ENCODE measurements around the gene FNDC7. TPM values are rescaled to one million over a fixed set of nuclear protein-coding genes. Genes with fewer than 3 reads are reported as not detected.
"Not testable (repeated sequence)": the region's sequence is repeated elsewhere in the genome, so short reads cannot be mapped to it uniquely, and the experiment has no call there.

Gene FNDC7
- total RNA-seq, 1 experiment from 2014 or later: not detected

DNA sequence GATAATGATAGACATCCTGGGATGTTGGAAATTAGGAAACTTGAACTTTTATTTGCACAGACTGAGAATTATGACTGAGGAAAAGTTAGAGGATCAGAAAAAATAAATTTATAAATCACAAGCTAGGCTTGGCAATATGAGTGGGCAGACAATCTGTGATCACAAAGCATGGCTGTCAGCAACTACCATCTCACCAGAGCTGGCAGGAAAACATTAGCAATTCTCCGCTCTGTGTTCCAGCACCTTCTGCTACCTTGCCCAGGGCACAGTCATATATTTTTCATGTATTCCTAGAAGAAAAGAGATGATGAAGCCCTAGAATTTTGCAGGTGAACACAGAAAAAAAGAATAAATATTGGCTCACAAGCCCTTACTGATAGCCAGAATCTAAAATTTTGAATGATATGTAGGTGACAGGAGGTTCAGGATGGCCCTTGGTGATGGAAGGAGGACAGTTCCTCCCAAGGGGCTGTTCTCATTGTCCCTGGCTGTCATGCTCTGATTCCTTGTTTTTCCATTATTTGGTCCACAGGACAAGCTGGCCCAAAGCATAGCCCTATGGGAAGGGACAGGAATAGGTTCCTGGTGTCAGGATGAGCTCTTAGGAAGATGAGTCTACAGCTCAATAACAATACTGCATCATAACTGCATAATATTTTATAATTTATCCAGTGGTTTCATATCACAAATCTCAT, 21.6 kb downstream of the FNDC7 start:
- DNase-seq (ENCODE audit: low read depth): no peak

- no peak for DNase-seq (ENCODE audit: low read depth)
These were observed 29.5 kb downstream of the FNDC7 start for GRCh38 chr1:108742253-108742652.

DNA sequence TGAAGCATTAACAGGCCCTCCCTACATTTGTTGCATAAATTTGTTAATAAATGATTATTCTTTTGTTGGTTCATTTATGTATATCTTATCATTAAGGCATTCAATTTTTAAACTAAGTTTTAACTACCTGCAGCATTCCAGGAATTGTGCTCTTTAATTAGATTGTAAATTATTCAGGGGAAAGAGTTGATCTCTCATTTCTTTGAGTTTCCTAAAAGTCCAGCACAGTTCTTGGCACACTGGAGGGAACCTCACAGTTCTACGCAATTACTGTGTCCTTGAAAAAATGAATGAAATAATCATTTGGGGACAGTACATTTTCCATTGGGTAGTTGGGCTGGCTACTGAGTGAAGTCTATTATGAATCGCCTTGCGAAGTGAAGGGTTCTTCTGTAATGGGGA, 33.3 kb downstream of the FNDC7 start:
- DNase-seq (ENCODE audit: low read depth): no peak

DNA sequence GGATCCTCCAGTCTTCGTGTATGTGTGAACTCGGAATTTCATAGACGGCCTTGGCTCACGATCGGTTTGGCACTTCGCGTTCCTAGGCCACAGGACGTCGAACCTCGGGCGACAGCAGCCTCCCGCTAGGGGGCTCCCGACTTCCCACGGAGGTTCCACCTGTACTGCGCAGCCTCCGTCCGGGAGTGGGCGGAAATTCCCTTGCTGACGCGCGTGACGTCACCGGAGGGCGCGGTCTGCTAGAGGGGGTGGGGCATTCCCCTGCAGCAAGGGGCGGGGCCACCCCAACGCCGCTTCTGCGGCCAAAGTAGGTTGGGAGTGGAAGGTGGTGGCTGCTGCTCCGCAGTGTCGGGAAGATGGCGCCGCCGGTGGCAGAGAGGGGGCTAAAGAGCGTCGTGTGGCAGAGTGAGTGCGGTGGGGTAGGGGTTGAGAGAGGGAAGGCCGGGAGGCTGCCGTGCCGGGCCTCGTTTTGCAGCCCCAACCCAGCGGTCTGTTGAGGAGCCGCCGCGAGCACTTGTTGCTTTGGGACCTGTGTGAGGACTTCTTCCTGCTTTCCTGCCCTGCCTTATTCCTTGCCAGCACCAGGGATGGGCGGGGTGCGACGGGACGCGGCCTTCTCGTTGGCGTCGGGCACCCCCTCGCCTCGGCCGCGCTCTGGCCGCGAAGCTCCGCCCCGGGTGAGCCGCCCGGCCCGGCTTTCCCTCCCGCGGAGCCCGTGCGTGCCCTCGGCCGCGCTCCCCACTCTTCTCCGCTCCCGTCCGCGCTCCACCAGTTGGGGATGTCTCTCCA, 33.9 kb downstream of the FNDC7 start, which contains the start of gene STXBP3:
Gene STXBP3 (plus strand): TSS at position 293 of the 789 bp plus-strand sequence. CDS start 64 bp downstream, at position 357.
- DNase-seq (ENCODE audit: low read depth): peak; percentile 96

DNA sequence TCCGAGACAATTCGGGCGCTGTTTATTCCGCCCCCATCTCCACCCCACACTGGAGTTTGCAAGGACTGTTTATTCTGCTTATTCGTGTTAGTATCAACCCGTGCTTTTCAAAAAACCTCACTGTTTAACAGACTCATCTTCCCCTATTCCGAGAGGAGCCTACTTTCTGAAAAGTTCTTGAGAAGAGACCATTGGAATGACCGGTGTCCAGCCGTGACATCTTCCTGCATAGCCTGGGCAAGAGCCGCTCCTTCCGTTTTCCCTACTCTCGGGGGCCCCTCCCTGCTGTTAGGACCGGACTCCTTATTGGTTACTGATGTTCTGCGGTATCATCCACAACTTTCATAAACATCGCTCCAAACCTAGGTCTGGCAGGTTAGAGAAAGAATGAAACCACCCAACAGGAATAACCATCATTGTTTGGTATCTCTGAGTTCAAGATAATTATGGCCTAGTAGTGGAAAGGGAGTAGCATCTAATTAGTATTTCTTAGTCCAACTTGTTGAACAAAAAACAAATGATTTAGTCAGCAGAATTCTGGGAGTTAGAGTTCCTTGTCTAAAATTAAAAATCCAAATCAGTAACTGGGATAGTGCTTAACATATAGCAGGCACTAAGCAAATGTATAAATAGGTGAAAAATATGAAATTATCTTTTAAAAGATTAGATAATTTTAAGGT, 34.6 kb downstream of the FNDC7 start:
- DNase-seq (ENCODE audit: low read depth): peak; percentile 83

- no peak for DNase-seq (ENCODE audit: low read depth)
These were observed 35.2 kb downstream of the FNDC7 start for GRCh38 chr1:108747898-108748297.

DNA sequence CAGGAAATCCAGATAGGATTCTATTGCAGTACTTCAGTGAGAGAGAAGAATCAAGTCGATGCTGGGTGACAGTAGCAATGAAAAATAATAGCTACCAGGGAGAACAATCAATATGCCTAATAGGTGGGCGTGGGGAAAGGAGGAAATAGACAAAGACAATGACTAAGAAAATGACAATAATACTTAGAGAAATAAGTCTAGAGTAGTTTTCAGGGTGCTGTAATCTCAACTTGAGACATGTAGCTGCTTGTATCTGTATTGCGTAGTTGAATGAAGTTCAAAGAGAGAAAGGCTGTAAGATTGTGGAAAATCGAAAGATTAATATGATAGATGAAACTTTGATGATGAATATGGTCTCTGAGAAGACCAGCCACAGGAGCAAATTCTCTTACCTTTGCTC, 36.4 kb downstream of the FNDC7 start:
- DNase-seq (ENCODE audit: low read depth): no peak

- no peak for DNase-seq (ENCODE audit: low read depth)
These were observed 37.9 kb downstream of the FNDC7 start for GRCh38 chr1:108750476-108751181.

- no peak for DNase-seq (ENCODE audit: low read depth)
These were observed 40.7 kb downstream of the FNDC7 start for GRCh38 chr1:108753363-108753762.

DNA sequence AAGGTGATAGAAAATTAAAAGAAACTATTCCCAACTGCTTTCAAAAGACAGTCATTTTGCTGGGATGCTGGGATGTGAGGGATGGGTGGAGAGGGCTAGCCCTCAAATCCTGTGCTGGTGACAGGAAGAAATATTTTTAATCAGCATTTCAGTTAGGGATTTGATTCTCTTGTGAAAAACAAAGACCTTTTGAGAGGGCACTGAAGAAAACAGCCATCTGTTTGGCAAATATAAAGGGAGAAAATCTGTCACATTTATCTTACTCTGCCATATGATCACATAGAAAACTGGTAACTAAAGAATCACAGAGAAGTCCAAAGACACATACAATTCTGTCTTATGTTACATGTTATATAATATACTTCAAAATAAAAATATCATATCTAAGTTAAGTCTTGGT, 46.1 kb downstream of the FNDC7 start:
- DNase-seq (ENCODE audit: low read depth): no peak

- DNase-seq (ENCODE audit: low read depth): no peak
These were observed 54.4 kb downstream of the FNDC7 start for GRCh38 chr1:108767115-108767514.

DNA sequence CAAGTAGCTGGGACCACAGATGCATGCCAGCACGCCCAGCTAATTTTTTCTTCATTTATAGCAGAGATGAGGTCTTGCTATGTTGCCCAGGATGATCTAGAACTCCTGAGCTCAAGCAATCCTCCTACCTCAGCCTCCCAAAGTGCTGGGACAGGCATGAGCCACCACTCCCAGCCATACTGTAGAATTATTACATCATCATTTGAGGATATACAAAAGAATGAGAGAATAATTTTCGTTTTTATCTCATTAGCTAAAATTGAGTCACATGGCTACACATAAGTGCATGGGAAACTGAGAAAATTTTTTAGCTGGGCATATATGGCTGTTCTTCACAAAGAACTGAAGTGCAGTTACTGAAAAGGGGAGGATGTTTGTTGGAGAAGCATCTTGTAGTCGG, 55.0 kb downstream of the FNDC7 start:
- DNase-seq (ENCODE audit: low read depth): no peak

DNA sequence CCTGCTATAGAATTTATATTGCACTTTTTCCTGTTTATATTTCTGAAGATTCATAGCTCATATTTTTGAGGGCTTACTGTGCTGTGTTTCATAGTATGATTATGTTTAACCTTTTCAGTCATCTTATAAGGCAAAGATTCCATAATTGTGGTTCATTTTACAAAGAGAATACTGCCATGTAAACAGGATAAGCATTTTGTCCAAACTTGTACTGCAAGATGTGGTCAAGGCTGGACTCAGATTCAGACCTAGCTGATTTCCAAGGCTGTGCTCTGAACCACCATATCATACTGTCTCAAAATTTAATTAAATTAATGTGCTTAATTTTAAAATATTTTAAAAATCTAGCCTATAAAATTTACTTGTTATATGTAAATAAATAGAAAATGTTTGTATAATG, 65.1 kb downstream of the FNDC7 start:
- no peak for DNase-seq (ENCODE audit: low read depth)

DNA sequence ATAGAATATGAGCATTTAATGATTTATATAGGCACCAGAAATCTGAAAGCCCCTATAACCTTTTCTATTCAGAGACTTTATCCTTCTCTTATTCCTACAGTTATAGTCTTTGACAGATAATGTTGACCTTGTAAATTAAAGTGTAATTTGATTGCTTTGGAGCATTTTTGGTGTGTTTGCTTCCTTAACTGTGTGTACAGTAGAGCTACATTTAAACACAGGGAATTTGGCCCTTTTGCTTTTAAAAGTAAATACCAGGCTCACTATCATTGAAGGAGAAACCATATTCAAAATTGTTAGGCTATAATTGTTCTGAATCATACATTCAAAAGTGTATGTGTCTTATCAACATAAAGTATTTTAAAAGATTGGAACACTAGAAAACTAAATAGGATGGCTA, 66.7 kb downstream of the FNDC7 start:
- no peak for DNase-seq (ENCODE audit: low read depth)

GRCh38 chr1:108780937-108781574, 68.3 kb downstream of the FNDC7 start:
- no peak for DNase-seq (ENCODE audit: low read depth)

GRCh38 chr1:108781575-108781944, 68.9 kb downstream of the FNDC7 start:
- not testable (repeated sequence) for DNase-seq (ENCODE audit: low read depth)

DNA sequence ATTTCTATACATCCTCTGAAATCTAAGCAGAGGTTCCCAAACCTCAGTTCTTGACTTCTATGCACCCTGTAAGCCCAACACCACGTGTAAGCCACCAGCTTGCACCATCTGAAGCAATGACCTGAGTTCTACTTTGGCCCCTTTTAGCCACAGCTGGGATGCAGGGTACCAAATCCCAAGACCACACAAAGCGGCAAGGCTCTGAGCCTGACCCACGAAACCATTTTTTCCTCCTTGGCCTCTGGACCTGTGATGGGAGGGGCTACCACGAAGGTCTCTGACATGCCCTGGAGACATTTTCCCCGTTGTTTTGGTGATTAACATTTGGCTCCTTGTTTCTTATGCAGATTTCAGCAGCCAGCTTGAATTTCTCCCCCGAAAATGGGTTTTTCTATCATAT, 72.6 kb downstream of the FNDC7 start:
- DNase-seq (ENCODE audit: low read depth): no peak

GRCh38 chr1:108785880-108786279, 73.2 kb downstream of the FNDC7 start:
- no peak for DNase-seq (ENCODE audit: low read depth)

- DNase-seq (ENCODE audit: low read depth): no peak
These were observed 79.1 kb downstream of the FNDC7 start for GRCh38 chr1:108791790-108792189.

Data from LHCN-M2 (cell line).